Subcutaneous adipose tissue (tissue), 4 donors: Measurements from ENCODE around the gene WDR49. TPM values are rescaled to one million over a fixed set of nuclear protein-coding genes. Genes with fewer than 3 reads are reported as not detected.

Experiments
- total RNA-seq, 4 donors: library from RNA; depleted of rRNA; stranded (reverse); fragments of >200 nt; gene quantifications; one replicate each; pipeline ENCODE4 v1.1.0, GENCODE V29; 2016
- TF ChIP-seq, protein P1 (sequence below): fragments of 450-650 bp; IDR thresholded peaks from one replicate; pipeline ENCODE4 v1.5.1; 2016; ENCODE audit warnings: low read depth, mild to moderate bottlenecking, control low read depth, antibody characterized with exemption, moderate library complexity

The WDR49 gene
- total RNA-seq, 4 donors from 2014 or later: 0.85 to 2.6 (median 1.6) TPM

GRCh38 chr3:167554898-167555297 lies 98.8 kb downstream of the WDR49 start:
- TF ChIP-seq, protein P1, sequence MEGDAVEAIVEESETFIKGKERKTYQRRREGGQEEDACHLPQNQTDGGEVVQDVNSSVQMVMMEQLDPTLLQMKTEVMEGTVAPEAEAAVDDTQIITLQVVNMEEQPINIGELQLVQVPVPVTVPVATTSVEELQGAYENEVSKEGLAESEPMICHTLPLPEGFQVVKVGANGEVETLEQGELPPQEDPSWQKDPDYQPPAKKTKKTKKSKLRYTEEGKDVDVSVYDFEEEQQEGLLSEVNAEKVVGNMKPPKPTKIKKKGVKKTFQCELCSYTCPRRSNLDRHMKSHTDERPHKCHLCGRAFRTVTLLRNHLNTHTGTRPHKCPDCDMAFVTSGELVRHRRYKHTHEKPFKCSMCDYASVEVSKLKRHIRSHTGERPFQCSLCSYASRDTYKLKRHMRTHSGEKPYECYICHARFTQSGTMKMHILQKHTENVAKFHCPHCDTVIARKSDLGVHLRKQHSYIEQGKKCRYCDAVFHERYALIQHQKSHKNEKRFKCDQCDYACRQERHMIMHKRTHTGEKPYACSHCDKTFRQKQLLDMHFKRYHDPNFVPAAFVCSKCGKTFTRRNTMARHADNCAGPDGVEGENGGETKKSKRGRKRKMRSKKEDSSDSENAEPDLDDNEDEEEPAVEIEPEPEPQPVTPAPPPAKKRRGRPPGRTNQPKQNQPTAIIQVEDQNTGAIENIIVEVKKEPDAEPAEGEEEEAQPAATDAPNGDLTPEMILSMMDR: no peak

DNA sequence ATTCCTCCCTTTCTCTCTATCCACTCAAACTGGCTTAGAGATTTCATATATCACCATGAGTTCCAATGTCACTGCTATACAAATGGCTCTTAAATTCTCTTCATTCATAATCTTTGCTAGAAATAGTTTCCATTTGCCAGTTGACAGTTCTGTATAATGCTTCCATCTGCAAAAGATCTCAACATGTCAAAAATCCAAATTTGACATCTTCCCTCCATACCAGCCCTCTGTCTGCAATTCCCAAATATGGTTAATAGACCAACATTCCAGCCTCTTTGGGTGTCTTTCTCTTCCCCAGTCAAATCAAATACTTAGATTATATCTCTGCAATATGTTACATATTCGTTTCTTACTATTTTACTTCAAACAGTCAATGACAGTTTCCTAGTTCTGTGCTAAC lies 115.7 kb downstream of the WDR49 start:
- TF ChIP-seq, protein P1: no peak

DNA sequence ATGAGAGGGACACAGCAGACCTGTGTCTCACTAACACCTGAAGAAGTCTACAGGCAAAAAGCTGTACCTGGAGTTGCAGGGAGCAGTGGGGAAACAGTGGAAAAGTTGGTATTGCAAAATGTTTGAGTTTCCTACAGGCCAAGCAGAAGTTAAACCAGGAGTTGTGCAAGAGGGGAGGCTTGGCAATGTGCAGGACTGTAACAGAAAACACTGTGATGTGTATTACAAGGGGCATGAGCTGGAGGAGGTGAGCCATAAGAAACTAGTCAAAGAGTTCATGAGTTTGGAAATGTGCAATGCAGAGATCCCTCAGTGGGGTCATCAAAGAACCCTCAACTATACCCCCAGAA lies 132.8 kb downstream of the WDR49 start:
- TF ChIP-seq, protein P1: no peak

DNA sequence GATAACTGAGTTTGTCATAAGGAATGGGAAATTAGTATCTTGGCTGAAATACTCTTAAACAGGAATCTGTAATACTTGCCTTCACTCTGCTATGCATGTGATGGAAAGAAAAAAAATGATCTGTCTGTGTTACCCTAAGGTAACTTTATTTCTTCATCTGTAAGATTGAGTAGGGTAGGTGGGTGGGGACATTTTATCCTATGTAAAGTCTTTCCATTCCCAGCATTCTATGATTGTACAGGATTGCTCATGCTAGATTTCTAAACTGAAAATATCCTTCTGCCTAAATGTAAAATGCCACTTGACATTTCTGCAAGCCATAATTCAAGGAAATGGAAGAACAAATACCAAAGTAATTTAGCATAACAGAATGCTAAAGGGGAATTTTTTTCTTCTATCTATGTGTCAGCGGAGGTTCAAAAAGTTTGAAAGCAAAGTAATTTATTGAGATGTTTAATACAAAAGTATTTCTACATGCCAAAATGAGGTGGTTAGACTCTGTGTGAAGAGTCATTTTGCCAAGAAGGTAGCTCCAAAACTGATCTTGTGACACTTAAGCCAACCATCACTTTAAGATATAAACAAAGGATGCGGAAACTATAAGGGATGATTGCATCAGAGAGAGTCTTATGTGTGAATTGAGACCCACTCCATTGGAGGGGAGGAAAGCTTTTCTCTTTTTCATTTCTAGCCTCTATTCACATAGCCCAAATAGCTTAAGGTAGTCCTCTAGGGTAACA lies 133.3 kb downstream of the WDR49 start:
- TF ChIP-seq, protein P1: no peak

DNA sequence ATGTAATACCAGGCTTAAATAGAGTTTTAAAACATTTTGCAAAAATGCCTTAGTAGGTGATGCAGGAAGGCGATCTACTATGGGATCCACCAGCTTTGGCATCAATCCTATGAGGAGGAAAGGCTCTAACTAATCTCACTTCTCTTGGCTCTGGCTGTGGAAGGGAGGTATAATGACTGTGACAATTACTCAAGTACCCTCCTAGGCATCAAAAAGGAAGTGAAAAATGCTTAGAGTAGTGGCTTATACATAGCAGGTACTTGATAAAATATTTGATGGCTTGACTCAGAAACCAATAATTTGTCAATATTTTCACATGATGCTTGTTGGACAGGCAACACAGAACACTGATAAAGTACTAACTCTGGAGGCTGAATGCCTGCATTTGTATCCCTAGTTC lies 145.8 kb downstream of the WDR49 start:
- TF ChIP-seq, protein P1: no peak

DNA sequence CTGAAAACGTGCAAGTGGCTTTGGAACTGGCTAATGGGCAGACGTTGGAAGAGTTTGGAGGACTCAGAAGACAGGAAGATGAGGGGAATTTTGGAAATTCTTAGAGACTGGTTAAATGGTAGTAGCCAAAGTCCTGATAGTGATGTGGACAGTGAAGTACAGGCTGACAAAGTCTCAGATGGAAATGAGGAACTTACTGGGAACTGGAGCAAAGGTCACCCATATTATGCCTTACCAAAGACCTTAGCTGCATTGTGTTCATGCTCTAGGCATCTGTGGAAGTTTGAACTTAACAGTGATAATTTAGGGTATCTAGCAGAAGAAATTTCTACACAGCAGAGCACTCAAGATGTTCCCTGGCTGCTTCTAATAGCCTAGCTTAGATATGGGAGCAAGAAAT lies 151.3 kb downstream of the WDR49 start:
- TF ChIP-seq, protein P1: no peak

DNA sequence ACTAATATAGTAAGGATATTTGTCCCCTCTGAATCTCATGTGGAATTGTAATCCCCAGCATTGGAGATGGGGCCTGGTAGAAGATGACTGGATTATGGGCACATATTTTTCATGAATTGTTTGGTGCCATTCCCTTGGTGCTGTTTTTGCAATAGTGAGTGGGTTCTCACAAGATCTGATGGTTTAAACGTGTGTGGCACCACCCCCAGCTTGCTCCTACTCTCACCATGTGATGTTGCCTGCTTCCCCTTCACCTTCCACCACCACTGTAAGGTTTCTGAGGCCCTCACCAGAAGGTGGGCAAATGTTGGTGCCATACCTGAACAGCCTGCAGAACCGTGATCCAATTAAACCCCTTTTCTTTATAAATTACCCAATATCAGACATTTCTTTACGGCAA lies 151.8 kb downstream of the WDR49 start:
- TF ChIP-seq, protein P1: no peak
